WTC11 (cell line): ENCODE data around the gene PDE8B.

Source experiments
- HMGXB4 ChIP-seq: sonication (generic); formaldehyde crosslinking; IDR thresholded peaks from 2 replicates; pipeline ENCODE4 v1.8.1; 2023; ENCODE audit warnings: mild to moderate bottlenecking, moderate library complexity, missing genetic modification reagents
- ZBTB43 ChIP-seq: sonication (generic); formaldehyde crosslinking; IDR thresholded peaks from 2 replicates; pipeline ENCODE4 v1.8.1; 2023; ENCODE audit warnings: mild to moderate bottlenecking, missing genetic modification reagents
- ZNF232 ChIP-seq: sonication (generic); formaldehyde crosslinking; IDR thresholded peaks from 2 replicates; pipeline ENCODE4 v1.8.0; 2022; ENCODE audit warnings: mild to moderate bottlenecking, missing genetic modification reagents
- TF ChIP-seq, protein P1 (sequence below): fragments of 200-600 bp; IDR thresholded peaks from 2 replicates; pipeline ENCODE4 v1.8.0; 2022; ENCODE audit warnings: antibody characterized with exemption

DNA sequence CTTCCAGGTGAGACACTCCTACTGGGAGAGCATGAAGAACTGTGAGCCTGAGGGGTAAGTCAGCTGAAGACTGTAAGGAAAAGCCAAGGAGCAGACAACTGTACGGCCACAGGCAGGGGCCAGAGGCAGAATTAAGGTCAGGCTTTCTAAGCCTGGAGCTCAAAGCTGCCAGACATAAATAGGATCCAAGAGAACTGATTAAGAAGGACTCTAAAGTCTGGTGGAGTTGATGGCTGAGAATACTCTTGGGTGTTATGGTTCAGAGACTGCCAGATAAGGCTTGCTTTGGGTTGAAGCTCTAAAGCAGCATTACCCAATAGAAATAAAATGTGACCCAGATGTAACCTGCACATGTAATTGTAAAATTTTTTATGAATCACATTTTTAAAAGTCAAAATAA lies 12.2 kb downstream of the PDE8B start:
- TF ChIP-seq ZBTB43 (CRISPR knock-in tag), result no peak
- TF ChIP-seq ZNF232, result no peak
- TF ChIP-seq, protein P1, sequence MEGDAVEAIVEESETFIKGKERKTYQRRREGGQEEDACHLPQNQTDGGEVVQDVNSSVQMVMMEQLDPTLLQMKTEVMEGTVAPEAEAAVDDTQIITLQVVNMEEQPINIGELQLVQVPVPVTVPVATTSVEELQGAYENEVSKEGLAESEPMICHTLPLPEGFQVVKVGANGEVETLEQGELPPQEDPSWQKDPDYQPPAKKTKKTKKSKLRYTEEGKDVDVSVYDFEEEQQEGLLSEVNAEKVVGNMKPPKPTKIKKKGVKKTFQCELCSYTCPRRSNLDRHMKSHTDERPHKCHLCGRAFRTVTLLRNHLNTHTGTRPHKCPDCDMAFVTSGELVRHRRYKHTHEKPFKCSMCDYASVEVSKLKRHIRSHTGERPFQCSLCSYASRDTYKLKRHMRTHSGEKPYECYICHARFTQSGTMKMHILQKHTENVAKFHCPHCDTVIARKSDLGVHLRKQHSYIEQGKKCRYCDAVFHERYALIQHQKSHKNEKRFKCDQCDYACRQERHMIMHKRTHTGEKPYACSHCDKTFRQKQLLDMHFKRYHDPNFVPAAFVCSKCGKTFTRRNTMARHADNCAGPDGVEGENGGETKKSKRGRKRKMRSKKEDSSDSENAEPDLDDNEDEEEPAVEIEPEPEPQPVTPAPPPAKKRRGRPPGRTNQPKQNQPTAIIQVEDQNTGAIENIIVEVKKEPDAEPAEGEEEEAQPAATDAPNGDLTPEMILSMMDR, result no peak
- no peak for TF ChIP-seq HMGXB4 (CRISPR knock-in tag)
